Stimulated activated CD4-positive, alpha-beta T cell treated with anti-CD3 and anti-CD28 coated beads, Interleukin-4, amount 100 ng/mL, for 1 hour (primary cell): Measurements from ENCODE around the gene SLC6A4.
"Not testable (repeated sequence)": the region's sequence is repeated elsewhere in the genome, so short reads cannot be mapped to it uniquely, and the experiment has no call there.

Experiments
- DNase-seq: peaks from one replicate; pipeline ENCODE4 v3.0.0-alpha.2; 2020

The SLC6A4 gene

DNA sequence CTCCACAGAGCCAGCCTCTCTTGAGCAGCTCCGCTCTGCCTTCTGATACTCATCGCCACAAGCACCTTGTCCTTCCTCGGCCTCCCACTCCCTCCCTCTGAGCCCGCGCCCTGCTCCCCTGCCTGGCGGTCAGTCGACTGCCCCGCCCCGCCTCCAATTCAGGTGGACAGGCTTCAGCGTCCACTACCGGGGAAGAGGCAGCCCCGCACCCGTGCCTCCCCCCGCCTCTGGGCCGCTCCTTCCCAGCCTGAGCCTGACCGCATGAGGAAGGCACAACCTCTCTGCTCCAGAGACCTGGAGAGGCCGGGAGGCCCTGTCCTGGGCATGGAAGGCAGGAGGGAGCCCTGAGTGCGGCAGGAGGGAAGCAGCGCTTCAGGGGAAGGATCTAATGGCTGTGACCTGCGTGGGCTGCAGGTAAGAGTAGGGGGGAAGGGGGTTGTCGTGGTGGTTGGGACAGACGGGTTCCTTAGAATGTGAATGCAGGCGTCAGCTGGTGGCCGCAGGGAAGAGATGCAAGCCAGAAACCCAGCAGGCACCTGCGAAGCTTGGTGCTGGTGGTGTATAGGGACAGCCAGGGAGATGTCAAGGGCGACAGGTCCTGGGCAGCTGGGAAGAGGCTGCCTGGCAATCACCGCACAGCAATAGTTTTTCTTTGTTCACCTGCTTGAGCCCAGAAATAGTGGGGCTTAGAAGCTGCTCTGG lies 3.0 kb upstream of the SLC6A4 start:
- no peak for DNase-seq

GRCh38 chr17:30238003-30238344 lies 2.5 kb upstream of the SLC6A4 start:
- no peak for DNase-seq

DNA sequence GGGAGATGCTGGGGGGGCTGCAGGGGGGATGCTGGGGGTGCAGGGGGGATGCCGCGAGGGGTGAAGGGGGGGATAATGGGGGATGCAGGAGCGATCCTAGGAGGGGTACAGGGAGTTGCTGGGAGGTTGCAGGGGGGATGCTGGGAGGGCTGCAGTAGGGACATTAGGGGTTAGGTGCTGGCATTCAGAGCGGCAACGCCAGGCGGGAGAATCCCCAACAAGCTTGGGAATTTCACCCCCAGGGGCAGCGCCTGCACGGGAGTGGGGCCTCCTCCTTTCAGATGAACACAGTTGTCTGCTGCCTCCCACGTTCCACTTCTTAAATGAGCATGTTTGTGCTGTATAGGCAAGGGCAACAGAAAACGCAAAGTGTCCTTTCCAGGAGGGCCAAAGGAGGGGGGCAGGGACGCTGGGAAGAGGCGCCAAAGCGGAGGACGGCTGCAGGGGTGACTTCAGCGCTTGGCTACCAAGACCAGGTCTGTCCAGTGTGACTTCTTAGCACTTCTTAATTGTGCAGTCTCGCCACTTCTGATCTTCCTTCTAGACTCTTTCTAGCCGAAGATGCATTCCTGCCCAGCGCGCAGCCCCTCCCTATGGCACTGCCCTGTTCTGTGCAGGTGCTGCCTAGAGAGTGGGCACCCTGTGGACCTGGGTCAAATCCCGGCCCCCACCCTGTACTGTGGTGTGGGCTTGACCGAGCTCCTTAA lies 2.0 kb upstream of the SLC6A4 start:
- DNase-seq, result no peak

- DNase-seq, result no peak
These were observed 1.3 kb upstream of the SLC6A4 start for GRCh38 chr17:30236766-30237165.

DNA sequence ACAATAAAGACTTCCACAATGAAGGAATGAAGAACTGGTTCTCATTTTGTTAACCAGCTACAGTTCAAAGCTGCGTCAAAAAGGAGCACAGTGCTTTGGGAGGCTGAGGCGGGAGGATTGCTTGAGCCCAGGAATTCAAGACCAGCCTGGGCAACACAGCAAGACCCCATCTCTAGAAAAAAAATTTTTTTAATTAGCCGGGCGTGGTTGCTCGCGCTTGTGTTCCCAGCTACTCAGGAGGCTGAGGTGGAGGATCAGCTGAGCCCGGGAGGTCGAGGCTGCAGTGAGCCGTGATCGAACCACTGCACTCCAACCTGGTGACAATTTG lies 764 bp upstream of the SLC6A4 start:
- DNase-seq, result no peak

DNA sequence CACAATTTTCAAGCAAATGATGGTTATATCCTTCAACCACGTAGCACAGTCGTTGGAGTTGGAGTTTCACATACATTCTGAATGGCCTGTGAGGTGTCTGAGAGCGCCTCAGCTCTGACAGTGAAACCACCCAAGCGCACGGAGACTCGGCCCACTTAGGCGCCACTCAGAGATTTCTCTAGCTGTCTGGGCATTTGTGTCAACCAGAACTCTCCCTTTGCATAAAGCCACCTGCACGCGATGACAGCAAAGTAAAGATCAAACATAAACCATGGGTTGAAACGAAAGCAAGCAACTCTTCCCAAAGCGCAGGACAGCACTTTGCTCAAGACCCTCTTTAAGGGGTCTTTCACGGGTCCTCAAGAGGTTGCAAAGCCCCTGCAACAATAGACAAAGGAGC lies 533 bp downstream of the SLC6A4 start:
- no peak for DNase-seq

DNA sequence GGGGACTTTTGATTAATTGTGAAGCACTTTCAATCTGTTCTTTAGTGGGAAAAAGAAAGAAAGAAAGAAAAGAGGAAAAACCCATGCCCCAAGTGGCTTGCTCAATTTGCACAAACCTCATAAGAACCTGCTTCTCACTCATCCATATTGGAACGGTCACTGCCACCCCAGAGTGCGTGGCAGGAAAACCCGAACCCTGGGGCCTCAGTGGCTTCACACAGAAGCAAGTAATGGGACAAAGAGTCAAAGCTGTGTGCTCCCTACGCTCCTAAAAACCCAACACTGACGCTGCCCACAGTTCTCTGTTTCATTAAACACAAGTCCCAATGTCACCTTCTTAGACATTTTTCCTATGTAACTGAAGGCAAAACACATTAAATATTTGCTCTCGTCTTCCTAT lies 1.2 kb downstream of the SLC6A4 start:
- DNase-seq, result no peak

- no peak for DNase-seq
These were observed 2.6 kb downstream of the SLC6A4 start for GRCh38 chr17:30232824-30233427.

GRCh38 chr17:30232015-30232823 lies 3.3 kb downstream of the SLC6A4 start:
- DNase-seq, result no peak

DNA sequence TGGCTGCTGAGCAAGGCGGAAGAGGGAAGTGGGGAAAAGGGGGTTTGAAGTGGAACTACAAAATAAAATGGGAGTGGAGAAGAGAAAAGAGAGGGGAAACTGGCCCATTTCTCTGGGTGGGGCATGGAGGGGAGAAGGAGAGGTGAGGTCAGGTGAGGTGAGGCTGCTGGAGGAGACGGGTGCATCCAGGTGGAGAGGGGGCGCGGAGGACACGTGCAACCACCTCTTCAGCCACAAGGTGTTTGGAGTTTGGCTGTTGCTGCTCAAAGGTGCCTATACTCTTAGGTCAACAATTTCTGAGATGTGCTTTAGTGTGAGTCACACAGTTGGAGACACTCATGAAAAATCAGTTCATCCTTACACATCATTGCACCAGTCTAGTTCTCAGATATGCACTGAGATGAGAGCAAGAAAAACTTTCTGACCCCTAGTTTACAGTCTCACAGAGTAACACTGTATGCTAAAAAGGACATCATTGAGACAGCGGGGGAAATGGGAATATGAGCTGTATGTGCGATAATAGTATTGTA lies 4.8 kb downstream of the SLC6A4 start:
- DNase-seq, result no peak

GRCh38 chr17:30230009-30230408 lies 5.5 kb downstream of the SLC6A4 start:
- DNase-seq, result not testable (repeated sequence)

GRCh38 chr17:30229012-30229411 lies 6.5 kb downstream of the SLC6A4 start:
- no peak for DNase-seq

DNA sequence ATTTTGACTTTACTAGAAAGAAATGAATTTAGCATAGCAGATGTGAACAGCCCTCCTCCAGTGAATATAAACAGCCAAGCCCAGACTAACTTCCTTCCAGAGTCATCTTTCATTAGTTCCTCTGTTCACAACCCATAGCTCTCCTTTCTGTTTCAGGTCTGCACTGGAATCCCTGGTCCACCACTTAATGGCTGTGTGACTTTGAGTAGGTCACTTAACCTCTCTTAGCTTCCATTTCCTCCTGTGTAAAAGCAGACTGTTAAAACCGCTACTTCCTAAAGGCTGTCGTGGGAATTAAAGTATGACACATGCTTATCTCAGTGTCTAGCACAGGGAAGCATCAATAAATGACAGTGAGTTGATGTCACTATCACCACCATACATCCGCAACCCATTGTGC lies 7.5 kb downstream of the SLC6A4 start:
- no peak for DNase-seq

- no peak for DNase-seq
These were observed 8.6 kb downstream of the SLC6A4 start for GRCh38 chr17:30226878-30227277.

- DNase-seq, result no peak
These were observed 9.5 kb downstream of the SLC6A4 start for GRCh38 chr17:30225919-30226553.

DNA sequence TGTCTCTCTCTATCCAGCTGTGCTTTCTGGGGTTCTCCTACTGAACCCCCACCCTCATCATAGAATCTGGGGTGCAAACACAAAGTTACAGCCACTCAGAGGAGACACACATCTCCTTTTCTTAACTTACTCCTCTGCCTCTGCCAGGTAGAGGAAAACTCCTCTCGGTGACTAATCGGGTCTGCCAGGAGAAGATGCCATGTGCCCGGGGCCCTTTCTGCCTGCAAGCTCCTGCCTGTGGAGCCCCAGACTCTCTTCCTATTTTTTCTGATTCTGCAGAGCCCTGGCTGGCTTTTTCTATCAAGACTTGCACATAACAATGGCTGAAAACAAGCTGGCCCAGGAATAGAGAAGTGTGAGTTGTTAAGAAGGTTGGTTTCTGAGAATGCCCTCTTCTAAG lies 10.4 kb downstream of the SLC6A4 start:
- no peak for DNase-seq

DNA sequence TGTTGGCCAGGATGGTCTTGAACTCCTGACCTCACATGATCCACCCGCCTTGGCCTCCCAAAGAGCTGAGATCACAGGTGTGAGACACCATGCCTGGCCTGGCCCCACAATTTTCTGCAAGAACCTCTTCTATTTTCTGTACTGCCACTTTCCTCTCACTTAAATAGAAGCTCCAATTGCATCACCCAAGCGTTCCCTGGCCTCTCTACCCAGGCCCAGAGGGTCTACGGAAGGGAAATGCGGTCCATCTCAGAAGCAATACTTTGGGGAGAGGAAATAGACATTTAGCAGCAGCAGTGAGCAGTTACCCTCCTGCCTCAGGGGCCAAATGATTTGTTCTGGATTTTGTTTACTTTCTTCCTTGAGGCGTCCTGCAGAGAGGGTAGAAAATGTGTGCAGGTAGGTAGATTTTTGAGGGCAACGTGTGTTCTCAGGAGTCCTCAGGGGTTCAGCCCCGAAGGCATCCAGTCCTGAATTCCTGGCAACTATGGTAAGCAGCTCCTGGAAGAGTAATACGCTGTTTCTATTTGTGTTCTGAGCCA lies 11.0 kb downstream of the SLC6A4 start:
- no peak for DNase-seq

DNA sequence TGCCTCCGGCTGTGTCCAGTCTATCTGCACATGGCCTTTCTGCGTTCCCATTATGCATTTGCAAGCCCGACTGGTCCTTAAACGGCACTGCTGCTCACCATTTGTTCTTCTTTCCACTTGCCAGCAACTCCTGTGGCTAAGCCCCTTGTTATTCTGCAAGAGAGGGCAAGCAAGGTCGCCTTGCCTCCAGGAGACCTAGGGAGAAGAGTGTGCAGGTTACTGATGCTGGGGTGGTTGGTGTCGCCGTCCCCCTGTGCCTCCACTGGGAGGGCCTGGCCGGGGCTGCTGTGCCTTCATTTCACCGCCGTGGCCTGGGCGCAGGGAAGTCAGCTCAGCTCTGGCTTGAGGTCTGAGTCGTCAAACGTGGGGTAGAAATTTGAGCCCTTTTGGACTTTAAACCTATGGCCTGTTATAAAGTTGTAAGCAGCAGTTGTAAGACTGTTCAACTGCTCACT lies 12.7 kb downstream of the SLC6A4 start:
- DNase-seq, result no peak

- DNase-seq, result no peak
These were observed 13.2 kb downstream of the SLC6A4 start for GRCh38 chr17:30222251-30222650.

GRCh38 chr17:30221346-30221745 lies 14.2 kb downstream of the SLC6A4 start:
- no peak for DNase-seq

DNA sequence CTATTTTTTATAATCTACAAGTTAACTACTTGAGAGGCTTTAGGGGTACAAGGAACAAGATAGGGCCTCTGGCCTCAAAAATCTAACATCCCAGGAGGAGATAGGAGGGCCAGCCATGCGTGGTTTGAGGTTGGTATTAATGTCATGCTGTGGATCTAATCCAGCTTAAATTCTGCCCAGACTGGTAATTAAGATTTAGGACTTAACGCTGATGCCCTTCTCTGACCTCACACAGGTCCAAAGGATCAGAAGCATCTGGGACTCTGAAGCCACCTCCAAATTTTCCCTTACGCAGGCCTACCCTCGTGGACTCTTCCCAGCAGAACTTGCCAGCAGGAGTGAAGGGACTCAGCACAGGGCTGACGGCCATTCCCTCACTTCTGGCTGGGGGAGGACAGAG lies 15.1 kb downstream of the SLC6A4 start:
- DNase-seq, result no peak

DNA sequence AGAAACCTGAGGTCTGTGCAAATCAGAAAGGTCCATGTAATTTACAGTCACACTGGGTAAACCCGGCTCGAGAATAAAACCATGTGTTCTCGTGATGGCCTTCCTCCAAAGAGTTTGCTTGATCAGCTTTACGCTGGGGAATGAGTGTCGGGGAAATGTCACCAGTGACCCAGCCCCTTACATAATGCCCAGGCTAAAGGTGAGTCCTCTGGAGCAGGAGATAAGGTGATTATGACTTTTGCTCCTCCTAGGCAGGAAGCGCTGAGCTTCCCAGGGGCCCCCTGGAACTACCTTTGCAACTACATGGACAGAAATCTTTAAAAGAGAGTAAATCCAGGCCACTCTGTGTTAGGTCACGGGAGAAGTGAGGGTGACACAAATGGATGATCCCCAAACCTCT lies 15.7 kb downstream of the SLC6A4 start:
- DNase-seq, result no peak

DNA sequence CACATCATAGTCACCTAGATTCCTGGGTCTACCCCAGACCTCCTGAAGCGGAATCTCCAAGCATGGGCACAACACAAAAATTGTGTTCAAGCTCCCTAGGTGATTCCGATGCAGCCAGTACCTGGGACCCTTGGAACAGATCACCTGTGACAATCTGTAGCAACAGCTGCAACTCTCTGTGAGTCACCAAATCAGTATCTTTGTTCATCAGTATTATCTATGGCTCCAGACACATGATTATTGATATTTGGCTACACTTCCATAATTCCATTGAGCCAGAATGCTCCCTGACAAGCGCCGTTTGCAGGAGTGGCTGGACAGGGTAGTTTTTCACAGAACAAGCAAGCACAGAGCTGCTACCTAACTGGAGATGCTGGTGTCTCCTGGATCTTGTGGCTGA lies 16.2 kb downstream of the SLC6A4 start:
- no peak for DNase-seq
